ENCODE results near the gene LANCL2.

GRCh38 chr7:55438757-55439525, 73.8 kb downstream of the LANCL2 start:
- TF ChIP-seq, protein P1, sequence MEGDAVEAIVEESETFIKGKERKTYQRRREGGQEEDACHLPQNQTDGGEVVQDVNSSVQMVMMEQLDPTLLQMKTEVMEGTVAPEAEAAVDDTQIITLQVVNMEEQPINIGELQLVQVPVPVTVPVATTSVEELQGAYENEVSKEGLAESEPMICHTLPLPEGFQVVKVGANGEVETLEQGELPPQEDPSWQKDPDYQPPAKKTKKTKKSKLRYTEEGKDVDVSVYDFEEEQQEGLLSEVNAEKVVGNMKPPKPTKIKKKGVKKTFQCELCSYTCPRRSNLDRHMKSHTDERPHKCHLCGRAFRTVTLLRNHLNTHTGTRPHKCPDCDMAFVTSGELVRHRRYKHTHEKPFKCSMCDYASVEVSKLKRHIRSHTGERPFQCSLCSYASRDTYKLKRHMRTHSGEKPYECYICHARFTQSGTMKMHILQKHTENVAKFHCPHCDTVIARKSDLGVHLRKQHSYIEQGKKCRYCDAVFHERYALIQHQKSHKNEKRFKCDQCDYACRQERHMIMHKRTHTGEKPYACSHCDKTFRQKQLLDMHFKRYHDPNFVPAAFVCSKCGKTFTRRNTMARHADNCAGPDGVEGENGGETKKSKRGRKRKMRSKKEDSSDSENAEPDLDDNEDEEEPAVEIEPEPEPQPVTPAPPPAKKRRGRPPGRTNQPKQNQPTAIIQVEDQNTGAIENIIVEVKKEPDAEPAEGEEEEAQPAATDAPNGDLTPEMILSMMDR (IDR thresholded peaks at IDR 0.05; ENCODE audit: insufficient read depth, low read length, poor library complexity, severe bottlenecking): no peak
- TF ChIP-seq EZH2phosphoT487 (conservative IDR thresholded peaks at IDR 0.05; ENCODE audit: low read length): no peak

Data from SU-DHL-6 (cell line).